Fibroblast of the aortic adventitia (primary cell): Measurements from ENCODE around the gene CYLC2. TPM values are rescaled to one million over a fixed set of nuclear protein-coding genes. Genes with fewer than 3 reads are reported as not detected.

ENCODE experiments used
- DNase-seq: peaks from one replicate; pipeline ENCODE4 v3.0.0-alpha.2; 2010; ENCODE audit warnings: low read depth
- H3K4me3 ChIP-seq: 2 replicates; pipeline ENCODE4 v1.5.1; 2011; ENCODE audit warnings: low read depth, mild to moderate bottlenecking, control low read depth, low read length, moderate library complexity
- small RNA-seq: library from RNA; depleted of rRNA; stranded (forward); fragments of <200 nt; gene quantifications from one replicate; pipeline ENCODE3, GENCODE V24; 2012
- total RNA-seq: library from RNA; depleted of rRNA; stranded (reverse); fragments of >200 nt; gene quantifications from 2 replicates; pipeline ENCODE4 v1.2.3, GENCODE V29; 2012; ENCODE audit warnings: low replicate concordance
- TF ChIP-seq, protein P1 (sequence below): IDR thresholded peaks from 2 replicates; pipeline ENCODE4 v1.5.1; 2011; ENCODE audit warnings: mild to moderate bottlenecking, low read length, control low read depth, inconsistent platforms; ENCODE audit not compliant: insufficient read depth

CYLC2 gene
- total RNA-seq, 1 donor = not detected

DNA sequence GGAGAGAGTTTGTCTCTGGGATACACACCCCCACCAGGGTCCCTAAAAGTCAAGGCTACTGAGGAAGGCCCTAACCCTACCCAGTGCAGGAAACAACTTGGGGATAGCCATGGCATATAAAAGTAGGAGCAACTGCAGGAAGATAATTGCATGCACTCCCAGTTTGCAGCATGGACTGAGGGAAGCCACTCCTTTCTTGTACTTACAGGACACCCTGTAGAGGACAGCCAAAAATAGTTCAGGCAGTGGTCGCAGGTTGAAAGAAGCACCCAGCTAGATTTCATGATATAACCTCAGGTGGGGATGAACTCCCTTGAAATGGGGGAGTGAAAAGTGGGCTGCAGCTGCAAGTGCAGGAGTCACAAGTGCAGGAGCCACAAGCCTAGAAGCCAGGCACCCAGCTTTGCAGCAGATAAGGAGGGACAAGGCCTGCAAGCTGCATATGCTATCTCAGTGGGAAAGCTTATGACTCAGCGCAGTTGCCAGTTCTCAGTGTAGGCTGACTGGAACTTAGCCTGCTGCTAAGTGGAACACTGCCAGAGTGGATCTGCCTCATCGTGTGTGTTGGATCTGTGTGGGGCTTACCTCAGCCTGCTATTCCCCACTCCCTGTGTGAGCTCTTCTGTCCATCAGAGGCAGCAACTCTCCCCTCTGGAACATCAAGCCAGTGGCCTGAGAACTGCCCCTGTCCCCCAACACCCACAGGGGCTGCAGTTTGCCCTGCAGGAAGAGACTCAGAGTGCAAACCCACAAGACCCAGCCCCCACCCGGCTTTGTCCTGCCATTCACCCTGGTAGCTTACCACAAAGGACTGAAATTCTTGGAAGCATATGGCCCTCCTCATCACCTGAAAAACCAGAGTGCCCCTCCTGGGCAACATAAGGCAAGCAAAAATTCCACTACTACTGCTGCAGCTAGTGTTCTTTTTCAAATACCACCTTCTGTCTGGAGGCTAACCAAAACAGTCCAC is 42.7 kb downstream of the CYLC2 start:
- DNase-seq = no peak
- H3K4me3 ChIP-seq = no peak overlapping the region
- TF ChIP-seq, protein P1, sequence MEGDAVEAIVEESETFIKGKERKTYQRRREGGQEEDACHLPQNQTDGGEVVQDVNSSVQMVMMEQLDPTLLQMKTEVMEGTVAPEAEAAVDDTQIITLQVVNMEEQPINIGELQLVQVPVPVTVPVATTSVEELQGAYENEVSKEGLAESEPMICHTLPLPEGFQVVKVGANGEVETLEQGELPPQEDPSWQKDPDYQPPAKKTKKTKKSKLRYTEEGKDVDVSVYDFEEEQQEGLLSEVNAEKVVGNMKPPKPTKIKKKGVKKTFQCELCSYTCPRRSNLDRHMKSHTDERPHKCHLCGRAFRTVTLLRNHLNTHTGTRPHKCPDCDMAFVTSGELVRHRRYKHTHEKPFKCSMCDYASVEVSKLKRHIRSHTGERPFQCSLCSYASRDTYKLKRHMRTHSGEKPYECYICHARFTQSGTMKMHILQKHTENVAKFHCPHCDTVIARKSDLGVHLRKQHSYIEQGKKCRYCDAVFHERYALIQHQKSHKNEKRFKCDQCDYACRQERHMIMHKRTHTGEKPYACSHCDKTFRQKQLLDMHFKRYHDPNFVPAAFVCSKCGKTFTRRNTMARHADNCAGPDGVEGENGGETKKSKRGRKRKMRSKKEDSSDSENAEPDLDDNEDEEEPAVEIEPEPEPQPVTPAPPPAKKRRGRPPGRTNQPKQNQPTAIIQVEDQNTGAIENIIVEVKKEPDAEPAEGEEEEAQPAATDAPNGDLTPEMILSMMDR = no peak

DNA sequence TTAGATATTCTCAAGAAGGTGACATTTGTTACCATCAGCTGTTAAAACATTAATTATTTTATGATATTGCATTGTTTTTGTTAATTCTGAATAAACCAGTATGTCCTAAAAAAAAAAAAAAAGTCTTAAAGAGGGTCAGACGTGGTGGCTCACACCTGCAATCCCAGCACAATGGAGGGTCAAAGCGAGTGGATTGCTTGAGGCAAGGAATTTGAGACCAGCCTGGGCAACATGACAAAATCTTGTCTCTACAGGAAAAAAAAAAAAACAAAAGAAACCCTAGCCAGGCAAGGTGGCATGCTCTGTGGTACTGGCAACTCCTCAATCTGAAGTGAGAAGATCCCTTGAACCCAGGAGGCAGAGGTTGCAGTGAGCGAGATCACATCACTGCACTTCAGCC is 46.8 kb downstream of the CYLC2 start:
- no peak overlapping the region for H3K4me3 ChIP-seq
- TF ChIP-seq, protein P1 = no peak
- DNase-seq = no peak

Small RNAs within 50 kb of the gene (small RNA-seq; reads per million reads assigned to genes)
- not detected for gene AL589823.1
